Upper lobe of left lung (tissue), 6 donors: ENCODE data around the gene NKAIN2. TPM values are rescaled to one million over a fixed set of nuclear protein-coding genes. Genes with fewer than 3 reads are reported as not detected.

ENCODE experiments used
- ATAC-seq, 2 donors: fragments of 200-7000 bp; cut with Tn5 transposase; one replicate each; pipeline ENCODE4 v1.9.1; 2022; ENCODE audit warnings: mild to moderate bottlenecking in 2 of 2, moderate library complexity in 2 of 2; ENCODE audit not compliant: low FRiP score in 2 of 2
- DNase-seq, 2 donors: peaks; one replicate each; pipeline ENCODE4 v3.0.0-alpha.2; 2019 to 2020
- H3K27ac ChIP-seq, 4 donors: fragments of 200-600 bp; sonication (generic); one replicate each; pipeline ENCODE4 v1.5.1; 2016 to 2019
- H3K27me3 ChIP-seq, 4 donors: fragments of 200-600 bp; sonication (generic); one replicate each; pipeline ENCODE4 v1.5.1; 2017 to 2019
- H3K36me3 ChIP-seq, 4 donors: fragments of 200-600 bp; sonication (generic); one replicate each; pipeline ENCODE4 v1.5.1; 2016 to 2019
- H3K4me1 ChIP-seq, 4 donors: fragments of 200-600 bp; sonication (generic); one replicate each; pipeline ENCODE4 v1.5.1; 2018 to 2019
- H3K4me3 ChIP-seq, 4 donors: fragments of 200-600 bp; sonication (generic); one replicate each; pipeline ENCODE4 v1.5.1; 2017 to 2019; ENCODE audit warnings: mild to moderate bottlenecking in 2 of 4, moderate library complexity in 1 of 4
- H3K9me3 ChIP-seq, 4 donors: fragments of 200-600 bp; sonication (generic); one replicate each; pipeline ENCODE4 v1.5.1; 2018 to 2019
- CTCF ChIP-seq, 6 experiments: fragments of 450-650 bp in 4 of 6; fragments of 200-600 bp in 2 of 6; sonication (generic) in 2 of 6; IDR thresholded peaks; one replicate each; pipeline ENCODE4 v1.5.1; 2016 to 2019; ENCODE audit warnings: antibody characterized with exemption in 6 of 6
- EP300 ChIP-seq, 4 donors: sonication (generic); formaldehyde crosslinking; IDR thresholded peaks; one replicate each; pipeline ENCODE4 v1.5.1; 2017; ENCODE audit warnings: antibody characterized with exemption in 4 of 4, control low read depth in 2 of 4
- POLR2A ChIP-seq, 4 donors: fragments of 450-650 bp; IDR thresholded peaks; one replicate each; pipeline ENCODE4 v1.5.1; 2016 to 2017; ENCODE audit warnings: antibody characterized with exemption in 4 of 4, mild to moderate bottlenecking in 2 of 4
- POLR2AphosphoS5 ChIP-seq, 2 donors: sonication (generic); formaldehyde crosslinking; IDR thresholded peaks; one replicate each; pipeline ENCODE4 v1.5.1; 2017; ENCODE audit warnings: antibody characterized with exemption in 2 of 2
- WGBS, 2 donors: methylation state at CpG; one replicate each; pipeline ENCODE4 v1.1.5; 2017 to 2018; 5-methylcytosine and 5-hydroxymethylcytosine counted together
- total RNA-seq, 6 donors: library from RNA; depleted of rRNA in 4 of 6; stranded (reverse); fragments of >200 nt in 4 of 6; gene quantifications; one replicate each; pipeline versions ENCODE4 v1.1.0 to v1.2.1, GENCODE V29; 2016 to 2021
- donor health status: DM: no; HTN: no; CAD: no; lungs with moderate emphysema.
- donor health status: DM: no; HTN: yes; CAD: no; lungs with severe emphysema.

NKAIN2 gene
- total RNA-seq, 6 donors from 2014 or later: 0.13 to 0.20 TPM; not detected in 4

GRCh38 chr6:124434421-124434820 lies 630.8 kb downstream of the NKAIN2 start:
- Histone ChIP-seq H3K36me3 (no peaks in the 10 kb centered on the region), H3K27me3 (no peaks in the 10 kb centered on the region), H3K4me1 (peaks cover 0 to 8% (median 0%) of the 10 kb centered on the region in 4 donors), H3K27ac (no peak overlapping the region), H3K9me3 (no peaks in the 10 kb centered on the region), H3K4me3 (no peak overlapping the region)
- DNase-seq (no peak), ATAC-seq (no peak)
- 45 to 65% methylated on average over 2 of the region's 2 CpGs for WGBS, 2 donors
- TF ChIP-seq EP300 (IDR thresholded peaks at IDR 0.05): no peak
- no peak for TF ChIP-seq CTCF (IDR thresholded peaks at IDR 0.05)
- TF ChIP-seq POLR2AphosphoS5 (IDR thresholded peaks at IDR 0.05): no peak
- TF ChIP-seq POLR2A (IDR thresholded peaks at IDR 0.05): no peak

GRCh38 chr6:124436803-124437202 lies 633.1 kb downstream of the NKAIN2 start:
- no peak for TF ChIP-seq POLR2AphosphoS5 (IDR thresholded peaks at IDR 0.05)
- no peaks in the 10 kb centered on the region for H3K36me3 ChIP-seq
- no peak for ATAC-seq
- H3K9me3 ChIP-seq: no peaks in the 10 kb centered on the region
- DNase-seq: no peak
- WGBS, 2 donors: 82 to 92% methylated on average over 3 of the region's 3 CpGs
- H3K27me3 ChIP-seq: no peaks in the 10 kb centered on the region
- H3K27ac ChIP-seq: no peak overlapping the region
- no peak overlapping the region for H3K4me3 ChIP-seq
- H3K4me1 ChIP-seq: peaks cover 0 to 8% (median 0%) of the 10 kb centered on the region in 4 donors

GRCh38 chr6:124438546-124439065 lies 634.9 kb downstream of the NKAIN2 start:
- Histone ChIP-seq H3K36me3 (no peaks in the 10 kb centered on the region), H3K27me3 (no peaks in the 10 kb centered on the region), H3K9me3 (no peaks in the 10 kb centered on the region), H3K4me1 (peaks cover 0 to 6% (median 0%) of the 10 kb centered on the region in 4 donors), H3K4me3 (no peak overlapping the region), H3K27ac (no peak overlapping the region)
- ATAC-seq (no peak), DNase-seq (no peak)
- WGBS, 2 donors: 79 to 81% methylated on average over 4 of the region's 4 CpGs
- TF ChIP-seq POLR2A (IDR thresholded peaks at IDR 0.05) (no peak), POLR2AphosphoS5 (IDR thresholded peaks at IDR 0.05) (no peak), CTCF (IDR thresholded peaks at IDR 0.05) (no peak), EP300 (IDR thresholded peaks at IDR 0.05) (no peak)

- no peaks in the 10 kb centered on the region for H3K4me1 ChIP-seq
- ATAC-seq: no peak
- 76 to 98% methylated on average over 3 of the region's 3 CpGs for WGBS, 2 donors
Observed at GRCh38 chr6:124441450-124441849, 637.8 kb downstream of the NKAIN2 start.

GRCh38 chr6:124443541-124443940 lies 639.9 kb downstream of the NKAIN2 start:
- Histone ChIP-seq H3K4me1 (no peaks in the 10 kb centered on the region), H3K27ac (no peak overlapping the region), H3K4me3 (no peak overlapping the region), H3K9me3 (no peaks in the 10 kb centered on the region), H3K27me3 (no peaks in the 10 kb centered on the region), H3K36me3 (no peaks in the 10 kb centered on the region)
- no peak for TF ChIP-seq EP300 (IDR thresholded peaks at IDR 0.05)
- TF ChIP-seq POLR2AphosphoS5 (IDR thresholded peaks at IDR 0.05): no peak
- no peak for TF ChIP-seq CTCF (IDR thresholded peaks at IDR 0.05)
- no peak for TF ChIP-seq POLR2A (IDR thresholded peaks at IDR 0.05)
- ATAC-seq (no peak), DNase-seq (no peak)
- 45 to 55% methylated on average over 2 of the region's 2 CpGs for WGBS, 2 donors

More at GRCh38 chr6:124441450-124441849, 637.8 kb downstream of the NKAIN2 start:
- Histone ChIP-seq H3K4me3 (no peak overlapping the region), H3K36me3 (no peaks in the 10 kb centered on the region), H3K9me3 (no peaks in the 10 kb centered on the region), H3K27ac (no peak overlapping the region), H3K27me3 (no peaks in the 10 kb centered on the region)
- no peak for TF ChIP-seq POLR2A (IDR thresholded peaks at IDR 0.05)
- TF ChIP-seq EP300 (IDR thresholded peaks at IDR 0.05): no peak
- no peak for TF ChIP-seq POLR2AphosphoS5 (IDR thresholded peaks at IDR 0.05)
- no peak for TF ChIP-seq CTCF (IDR thresholded peaks at IDR 0.05)
- DNase-seq: no peak
